Activated CD8-positive, alpha-beta memory T cell treated with anti-CD3 and anti-CD28 coated beads, Interleukin-2, amount 50 U/mL, for 24 hours (primary cell): ENCODE measurements around the gene PTDSS2.
"Not testable (repeated sequence)": the region's sequence is repeated elsewhere in the genome, so short reads cannot be mapped to it uniquely, and the experiment has no call there.

Experiments
- DNase-seq: peaks from one replicate; pipeline ENCODE4 v3.0.0-alpha.2; 2020; ENCODE audit errors: extremely low read depth

Gene PTDSS2

DNA sequence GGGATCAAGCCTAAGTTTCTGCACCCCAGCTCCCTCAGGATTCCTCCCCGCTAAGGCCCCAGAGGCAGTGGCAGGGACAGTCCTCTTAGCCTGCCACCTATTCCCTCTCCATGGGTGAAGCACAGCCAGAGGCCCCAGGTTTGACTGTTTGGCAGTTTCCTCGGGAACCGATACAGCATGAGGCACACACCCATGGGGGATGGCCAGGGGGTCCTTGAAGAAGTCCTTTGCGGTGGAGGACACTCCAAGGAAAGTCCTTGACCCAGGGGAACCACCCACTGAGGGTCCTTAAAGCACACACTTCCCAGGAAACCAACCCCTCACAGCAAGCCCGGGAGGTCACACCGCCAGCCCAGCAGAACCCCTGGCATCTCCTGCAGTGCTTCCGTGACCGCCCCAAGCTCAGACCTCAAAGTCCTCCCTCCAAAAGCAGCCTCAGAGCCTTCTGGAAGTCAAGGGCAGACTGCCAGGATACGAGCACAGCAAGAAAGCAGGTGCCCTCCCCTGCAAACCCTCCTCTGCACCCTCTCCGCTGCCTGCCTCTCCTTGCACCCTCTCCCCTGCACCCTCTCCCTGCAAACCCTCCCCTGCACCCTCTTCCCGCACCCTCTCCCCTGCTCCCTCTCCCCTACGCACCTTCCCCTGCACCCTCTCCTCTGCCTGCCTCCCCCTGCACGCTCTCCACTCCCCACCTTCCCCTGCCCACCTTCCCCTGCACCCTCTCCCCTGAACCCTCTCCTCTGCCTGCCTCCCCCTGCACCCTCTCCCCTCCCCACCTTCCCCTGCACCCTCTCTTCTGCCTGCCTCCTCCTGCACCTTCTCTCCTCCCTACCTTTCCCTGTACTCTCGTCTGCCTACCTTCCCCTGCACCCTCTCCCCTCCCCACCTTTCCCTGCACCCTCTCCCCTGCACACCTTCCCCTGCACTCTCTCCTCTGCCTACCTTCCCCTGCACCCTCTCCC, 36.7 kb upstream of the PTDSS2 start:
- no peak for DNase-seq

DNA sequence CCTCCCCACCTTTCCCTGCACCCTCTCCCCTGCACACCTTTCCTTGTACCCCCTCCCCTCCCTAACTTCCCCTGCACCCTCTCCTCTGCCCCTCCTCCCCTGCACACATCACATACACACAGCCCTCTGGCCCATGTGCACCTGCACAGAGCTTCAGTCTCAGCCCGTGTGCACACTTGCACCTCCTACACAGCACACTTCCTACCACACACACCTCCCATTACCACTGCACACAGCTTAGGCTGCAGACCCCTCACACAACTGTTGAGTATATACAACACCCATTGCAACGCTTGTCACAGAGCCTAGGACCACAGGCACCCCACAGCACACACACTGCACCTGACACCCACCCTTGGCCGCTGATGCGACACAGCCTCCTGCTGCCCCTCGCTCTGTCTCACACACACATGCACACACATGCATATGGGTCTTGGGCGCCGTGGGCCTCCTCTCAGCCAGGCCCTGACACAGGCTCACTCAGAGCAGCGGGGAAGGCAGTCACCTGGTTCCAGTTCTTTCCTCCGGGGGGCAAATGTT, 35.7 kb upstream of the PTDSS2 start:
- DNase-seq = no peak

DNA sequence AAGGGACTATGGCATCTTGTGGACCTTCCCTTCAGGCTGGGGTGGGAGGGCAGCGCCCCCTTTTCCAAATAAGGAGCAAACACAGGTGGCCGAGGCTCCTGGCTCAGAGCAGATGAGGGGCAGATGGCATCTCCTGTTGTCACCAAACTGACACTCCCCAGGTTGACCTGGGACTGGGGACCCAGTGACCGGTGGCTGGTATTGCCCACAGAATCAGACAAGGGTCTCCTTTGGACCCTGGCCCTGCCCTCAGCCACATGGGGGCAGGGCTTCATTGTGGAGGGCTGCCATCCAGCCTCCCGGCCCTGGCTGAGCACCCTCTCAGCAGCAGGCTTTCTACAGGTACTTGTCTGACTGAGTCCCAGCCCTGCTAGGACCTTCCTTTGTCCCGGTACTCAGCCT, 34.4 kb upstream of the PTDSS2 start:
- no peak for DNase-seq

DNA sequence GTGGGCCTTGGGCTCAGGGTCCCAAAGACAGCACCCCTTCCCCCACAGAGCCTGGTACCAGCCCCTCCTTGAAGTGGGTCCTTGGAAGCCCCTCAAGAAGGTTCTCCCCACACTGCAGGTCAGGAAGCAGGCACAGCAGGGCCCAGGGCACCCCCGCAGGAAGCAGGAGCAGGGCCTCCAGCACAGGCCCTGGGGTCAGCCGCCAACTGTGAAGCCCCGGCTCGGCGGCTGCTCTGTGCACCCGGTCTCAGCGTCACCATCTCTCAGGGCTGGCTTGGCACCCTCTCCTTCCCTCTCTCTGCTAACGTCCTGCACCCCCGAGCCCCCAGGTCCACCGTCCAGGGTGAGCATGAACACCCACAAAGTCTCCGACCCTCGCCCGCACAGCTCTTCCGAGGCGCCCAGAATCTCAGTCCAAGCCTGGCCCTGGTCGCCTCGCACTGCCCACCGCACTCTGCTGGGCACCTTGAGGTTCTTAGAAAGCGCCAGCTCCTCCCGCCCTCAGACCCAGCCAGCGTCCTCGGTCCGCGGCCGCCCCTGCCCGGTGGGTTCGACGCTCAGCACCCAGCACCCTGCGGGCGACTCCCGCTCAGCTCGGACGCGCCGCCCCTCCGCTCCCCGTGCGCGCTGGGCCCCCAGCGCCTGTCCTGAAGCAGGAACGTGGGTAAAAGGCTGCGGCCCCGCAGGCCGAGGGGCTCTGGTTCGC, 33.9 kb upstream of the PTDSS2 start:
- DNase-seq = no peak

DNA sequence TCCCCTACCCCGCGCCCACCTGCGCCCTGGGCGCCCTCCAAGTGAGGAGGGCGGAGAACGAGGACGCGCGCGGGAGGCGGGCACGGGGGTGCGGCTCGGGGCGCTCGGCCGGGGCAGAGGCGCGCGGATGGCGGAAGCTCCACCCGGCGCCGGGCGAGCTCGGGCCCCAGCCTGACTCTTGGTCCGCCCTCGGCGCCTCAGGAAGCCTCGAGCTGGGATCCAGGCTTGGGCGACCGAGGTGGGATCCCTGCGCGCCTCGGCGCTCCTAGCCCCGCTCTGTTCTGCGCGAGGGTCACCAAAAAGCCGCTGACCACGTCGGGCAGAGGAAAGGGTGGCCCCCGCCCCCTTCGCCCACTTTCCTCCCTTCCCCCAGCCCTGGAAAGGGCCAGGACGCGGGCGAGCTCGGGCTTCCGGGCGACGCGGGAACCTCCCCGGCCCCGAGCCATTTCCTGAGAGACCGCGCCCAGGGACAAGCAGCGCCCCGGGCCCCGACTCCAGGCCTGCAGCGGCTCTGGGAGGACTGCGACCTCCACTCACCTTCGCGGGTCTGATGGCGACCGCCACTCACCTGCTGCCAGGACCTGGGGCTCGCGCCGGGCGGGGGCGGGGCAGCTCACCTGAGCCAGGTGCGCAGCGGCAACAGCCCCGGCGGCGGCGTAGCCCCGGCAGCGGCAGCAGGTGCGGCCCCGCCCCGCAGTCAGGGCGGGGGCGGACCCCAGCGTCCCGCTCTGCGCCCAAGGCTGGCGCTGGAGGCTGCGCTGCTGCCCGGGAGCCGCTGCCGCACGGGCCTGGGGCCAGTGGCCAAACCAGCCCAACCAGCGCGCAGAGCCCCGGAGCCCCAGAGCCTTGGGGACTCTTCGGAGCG, 33.1 kb upstream of the PTDSS2 start:
- DNase-seq = no peak

DNA sequence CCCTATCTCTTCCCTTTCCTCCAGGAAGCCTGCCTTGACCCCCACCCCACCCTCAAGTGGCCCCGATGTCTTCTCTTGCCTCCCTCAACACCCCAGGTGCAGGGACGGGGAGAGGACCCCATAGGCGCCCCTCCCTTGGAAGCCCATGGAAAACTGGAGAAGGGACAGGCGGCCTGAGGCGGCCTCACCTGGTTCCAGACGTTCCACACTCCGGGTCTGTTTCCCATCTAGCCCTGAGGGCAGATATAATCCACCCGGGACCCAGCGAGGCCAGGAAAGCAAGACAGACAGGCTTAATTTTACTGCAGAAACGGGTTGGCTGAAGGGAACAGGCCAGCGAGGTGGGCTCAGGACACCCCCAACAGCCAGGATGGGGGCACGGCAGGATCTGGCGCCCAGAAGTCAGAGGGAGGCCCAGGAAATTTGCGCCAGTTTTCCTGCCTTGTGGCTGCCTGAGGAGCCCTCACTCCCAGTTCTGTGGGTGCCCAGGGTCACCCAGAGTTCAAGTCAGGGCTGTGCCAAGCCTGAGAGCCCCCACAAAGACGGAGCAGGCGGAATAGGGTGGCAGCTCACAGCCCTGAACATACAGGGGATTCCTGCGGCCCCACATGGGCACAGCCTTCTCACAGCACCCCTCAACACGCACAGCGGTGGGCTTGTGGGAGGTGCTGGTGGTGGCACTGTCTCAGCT, 32.3 kb upstream of the PTDSS2 start:
- DNase-seq = no peak

DNA sequence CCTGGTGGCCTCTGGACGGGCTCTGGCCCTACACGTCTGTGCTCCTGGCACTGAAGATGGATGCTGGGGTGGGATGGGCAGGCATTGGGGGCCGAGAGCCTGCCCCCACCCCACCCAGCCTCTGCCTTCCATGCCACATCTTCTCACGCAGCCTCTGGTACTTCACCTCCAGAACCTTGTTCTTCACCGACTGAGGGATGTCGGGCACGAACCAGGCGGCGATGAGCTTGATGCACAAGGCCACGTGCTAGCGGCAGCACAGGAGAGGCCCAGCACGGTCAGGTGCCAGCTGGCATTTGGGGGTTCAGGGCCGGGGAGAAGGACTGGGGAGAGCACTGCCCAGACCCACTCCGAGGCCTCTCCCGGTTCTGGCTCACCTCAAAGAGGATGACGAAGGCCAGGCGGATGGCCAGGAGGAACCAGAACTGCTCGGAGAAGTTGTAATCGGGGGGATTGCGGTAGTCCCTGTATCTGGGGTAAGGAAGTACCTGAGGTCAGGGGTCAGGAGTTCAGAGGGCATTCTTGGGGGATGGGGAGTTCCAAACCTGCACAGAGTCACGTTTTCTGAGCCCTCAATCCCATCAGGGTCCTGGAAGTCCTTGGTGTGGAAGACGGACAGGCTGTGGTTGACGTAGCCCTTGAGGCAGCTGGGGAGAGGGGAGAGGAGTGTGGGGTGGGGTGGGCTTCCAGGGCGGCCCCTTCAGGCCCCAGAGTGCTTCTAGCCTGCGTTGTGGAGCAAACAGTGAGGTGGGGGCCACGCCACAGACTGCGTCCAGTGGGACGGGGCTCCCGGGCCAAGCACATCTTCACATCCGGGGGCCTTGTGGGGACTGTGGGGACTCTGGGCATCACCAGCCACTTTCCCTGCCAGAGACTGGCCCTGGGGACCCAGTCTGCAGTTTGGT, 31.5 kb upstream of the PTDSS2 start:
- DNase-seq = no peak

DNA sequence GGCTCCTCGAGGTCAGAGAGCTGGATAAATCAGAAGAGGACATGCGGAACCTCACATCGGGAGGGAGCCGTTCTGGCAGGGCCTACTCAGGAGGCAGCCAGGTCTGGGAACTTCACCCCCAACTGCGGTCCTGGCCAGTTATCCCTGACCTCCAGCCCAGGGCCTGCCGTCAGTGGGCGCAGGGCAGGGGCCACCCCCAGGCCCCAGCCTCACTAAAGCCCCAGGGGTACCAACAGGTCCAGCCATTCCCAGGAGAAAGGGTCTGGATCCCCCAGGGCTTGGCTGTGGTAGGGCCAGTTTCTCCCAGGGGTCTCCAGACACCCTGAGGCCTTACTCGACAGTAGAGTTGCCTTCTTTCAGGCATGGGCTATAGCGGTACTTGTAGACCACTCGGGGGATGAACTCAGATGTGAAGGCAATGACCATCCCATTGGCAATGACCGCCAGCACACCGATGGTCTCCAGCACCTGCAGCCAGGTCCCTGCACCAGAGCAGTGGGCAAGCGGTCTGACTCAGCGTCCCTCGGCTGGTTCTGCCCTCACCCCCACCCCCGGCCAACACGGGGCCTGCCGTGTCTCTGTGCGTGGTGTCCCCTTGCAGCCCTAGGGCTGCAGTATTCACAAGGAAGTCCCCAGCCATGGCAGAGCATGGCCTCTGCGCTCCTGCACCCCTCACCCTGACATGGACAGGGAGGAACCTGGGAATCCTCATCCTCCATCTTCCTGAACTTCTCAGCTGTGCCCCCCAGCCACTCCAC, 30.7 kb upstream of the PTDSS2 start:
- DNase-seq = no peak

DNA sequence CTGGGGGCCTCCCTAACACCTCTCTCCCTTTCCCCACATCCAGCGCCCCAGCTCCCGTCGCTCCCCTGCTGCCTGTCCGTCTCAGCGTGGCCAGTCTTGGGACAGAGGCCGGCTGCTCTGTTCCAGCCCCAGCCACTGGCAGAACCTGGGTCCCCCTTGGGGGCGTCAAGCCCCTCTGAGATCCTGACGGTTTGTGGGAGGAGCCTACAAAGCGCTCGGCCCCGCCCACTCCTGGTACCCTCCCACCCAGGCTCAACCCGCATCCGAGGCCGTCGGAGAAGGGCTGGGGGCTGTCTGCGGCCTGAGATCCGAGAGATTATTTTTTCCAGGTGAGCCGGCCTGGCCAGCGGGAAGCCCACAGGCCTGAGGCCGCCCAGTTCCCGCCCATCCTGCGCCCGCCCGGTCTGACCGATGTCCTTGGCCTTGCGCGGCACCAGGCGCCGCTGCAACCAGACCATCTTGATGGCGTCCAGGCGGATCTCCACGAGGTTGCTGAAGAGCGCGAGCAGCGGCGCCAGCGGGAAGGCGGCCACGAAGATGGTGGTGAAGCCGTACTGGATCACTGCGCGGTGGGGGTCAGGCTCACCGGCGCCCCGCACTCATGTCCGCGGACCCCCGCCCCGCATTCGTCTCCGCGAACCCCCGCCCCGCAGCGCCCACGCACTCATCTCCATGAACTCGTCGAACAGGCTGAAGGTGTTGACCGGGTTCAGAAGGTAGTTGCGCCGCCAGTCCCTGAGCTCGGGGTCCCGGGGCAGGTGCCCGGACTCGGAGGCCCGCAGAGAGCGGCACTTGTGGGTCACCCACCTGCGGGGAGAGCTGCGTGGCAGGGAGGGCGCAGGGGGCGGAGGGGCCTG, 29.8 kb upstream of the PTDSS2 start:
- no peak for DNase-seq

DNA sequence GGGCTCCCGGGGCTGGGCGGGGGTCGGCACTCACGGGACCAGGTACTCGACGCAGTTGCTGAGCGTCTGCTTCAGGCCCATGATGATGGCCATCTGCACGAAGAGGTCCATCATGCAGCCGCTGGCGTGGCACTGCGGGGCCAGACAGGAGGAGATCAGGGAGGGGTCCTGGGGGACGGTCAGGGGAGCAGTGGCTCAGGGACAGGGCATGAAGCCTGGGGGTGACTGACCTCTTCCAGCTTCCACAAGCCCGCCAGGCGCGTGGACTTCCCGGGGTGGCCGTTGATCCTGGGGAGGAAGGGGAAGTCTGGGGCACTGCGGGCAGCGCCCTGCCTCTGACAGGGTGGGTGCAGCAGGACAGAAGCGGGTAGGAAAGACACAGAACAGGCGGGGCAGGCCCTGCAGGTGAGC, 29.2 kb upstream of the PTDSS2 start:
- no peak for DNase-seq

DNA sequence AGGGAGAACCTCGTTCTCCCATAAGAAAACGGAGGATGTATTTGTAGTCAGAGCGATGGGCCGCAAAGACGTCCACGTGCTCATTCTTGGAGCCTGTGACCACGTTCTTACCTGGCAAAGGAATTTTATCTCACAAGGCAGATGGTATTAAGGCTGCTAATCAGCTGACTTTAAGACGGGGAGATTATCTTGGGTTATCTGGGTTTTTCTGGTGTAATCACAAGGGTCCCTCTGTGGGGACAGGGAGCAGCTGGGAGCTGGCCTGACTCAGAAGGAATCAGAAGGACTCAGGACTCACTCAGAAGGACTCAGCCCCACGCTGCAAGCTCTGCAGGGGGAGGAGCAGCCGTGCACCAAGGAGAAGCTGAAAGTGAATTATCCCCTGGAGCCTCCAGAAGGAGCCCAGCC, 27.8 kb upstream of the PTDSS2 start:
- DNase-seq = no peak

DNA sequence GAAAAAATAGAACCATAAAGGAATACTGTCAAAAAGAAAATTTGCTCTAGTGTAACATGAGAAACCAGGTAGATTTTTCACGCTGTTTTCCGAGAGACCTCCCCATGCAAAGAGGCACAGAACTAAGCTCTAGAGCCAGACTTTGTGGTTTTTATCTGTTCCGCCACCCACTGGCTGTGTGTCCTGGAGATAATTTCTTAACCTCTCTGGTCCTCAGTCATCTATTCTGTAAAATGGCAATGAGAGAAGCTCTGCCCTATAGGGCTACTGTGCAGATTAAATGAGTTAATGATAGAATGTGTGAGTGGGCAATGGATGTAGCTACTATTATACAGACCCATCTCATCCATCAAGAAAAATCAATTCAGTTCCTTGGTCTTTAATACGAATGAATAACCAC, 25.8 kb upstream of the PTDSS2 start:
- DNase-seq = no peak

DNA sequence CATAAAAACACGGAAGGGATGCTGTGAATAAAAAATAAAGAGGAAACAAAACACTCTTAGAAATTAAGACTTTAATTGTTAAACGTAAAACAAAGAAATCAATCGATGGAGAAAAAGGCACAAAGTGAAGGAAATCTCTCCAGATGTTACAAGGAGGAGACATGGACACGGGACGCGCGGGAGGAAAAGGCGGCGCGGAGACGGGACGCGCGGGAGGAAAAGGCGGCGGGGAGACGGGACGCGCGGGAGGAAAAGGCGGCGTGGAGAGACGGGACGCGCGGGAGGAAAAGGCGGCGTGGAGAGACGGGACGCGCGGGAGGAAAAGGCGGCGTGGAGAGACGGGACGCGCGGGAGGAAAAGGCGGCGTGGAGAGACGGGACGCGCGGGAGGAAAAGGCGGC, 25.3 kb upstream of the PTDSS2 start:
- not testable (repeated sequence) for DNase-seq

DNA sequence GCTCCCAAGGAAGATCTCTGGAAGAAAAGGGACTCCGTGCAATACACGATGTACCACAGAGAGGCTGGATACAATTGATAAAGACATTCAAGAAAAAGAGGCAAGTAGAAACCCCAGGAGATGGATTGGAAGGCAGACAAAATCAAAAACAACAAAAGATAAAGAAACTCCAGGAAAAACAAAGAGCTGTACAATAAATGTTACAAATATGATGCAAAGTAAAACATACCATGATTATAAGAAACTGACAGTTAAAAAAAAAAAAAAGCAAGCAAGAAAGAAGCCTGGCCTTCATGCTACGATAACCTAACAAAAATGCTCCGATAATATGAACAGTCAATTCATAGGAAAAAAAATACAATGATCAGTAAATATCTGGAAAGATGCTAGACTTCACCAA, 24.8 kb upstream of the PTDSS2 start:
- no peak for DNase-seq

DNA sequence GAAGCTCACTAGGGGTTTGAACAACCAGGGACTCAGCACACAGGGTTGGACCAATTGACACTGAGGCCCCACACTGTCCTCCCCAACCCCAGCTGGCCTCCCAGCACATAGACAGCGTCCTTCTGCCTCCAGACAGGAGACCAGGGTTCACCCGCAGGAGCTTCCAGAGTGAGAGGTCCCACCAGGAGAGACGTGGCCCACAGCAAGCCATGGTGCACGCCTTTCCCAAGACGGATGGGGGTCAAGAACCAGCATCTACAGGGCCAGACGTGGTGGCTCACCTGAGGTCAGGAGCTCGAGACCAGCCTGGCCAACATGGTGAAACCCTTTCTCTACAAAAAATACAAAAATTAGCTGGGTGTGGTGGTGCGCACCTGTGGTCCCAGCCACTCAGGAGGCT, 23.2 kb upstream of the PTDSS2 start:
- DNase-seq = no peak

DNA sequence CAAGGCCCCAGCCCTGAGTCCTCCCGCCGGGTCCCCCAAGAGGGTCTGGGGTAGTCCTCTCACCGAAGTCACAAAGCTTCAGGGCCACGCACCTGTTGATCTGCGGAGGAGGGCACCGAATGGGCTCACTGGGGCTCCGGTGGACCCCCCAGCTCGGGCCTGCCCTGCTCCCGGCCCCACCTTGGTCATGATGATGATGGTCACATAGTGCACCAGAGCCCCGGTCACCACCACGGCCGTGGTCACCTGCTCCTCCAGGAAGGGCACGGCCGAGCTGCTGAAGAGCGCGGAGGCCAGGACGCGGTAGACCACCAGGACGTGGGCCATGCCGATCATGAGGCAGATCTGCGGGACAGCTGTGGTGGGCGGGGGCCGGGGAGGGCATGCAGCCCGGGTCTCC, 21.8 kb upstream of the PTDSS2 start:
- no peak for DNase-seq

DNA sequence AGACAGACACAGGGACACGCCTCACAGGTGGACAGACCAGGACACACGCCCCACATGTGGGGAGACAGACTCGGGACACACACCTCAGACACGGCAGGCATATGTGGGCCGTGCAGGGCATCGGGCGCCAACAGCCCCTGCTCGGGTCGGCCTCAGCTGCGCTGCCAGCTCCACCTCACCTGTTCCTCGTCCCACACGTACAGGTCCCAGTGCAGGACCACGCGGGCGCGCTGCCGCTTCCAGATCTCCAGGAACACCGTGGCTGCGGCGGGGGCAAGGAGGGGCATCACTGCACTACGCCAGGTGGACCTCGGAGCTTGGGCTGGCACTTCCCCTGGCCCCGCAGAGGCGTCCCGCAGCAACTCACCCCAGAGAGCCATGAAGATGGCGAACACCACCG, 20.7 kb upstream of the PTDSS2 start:
- no peak for DNase-seq

DNA sequence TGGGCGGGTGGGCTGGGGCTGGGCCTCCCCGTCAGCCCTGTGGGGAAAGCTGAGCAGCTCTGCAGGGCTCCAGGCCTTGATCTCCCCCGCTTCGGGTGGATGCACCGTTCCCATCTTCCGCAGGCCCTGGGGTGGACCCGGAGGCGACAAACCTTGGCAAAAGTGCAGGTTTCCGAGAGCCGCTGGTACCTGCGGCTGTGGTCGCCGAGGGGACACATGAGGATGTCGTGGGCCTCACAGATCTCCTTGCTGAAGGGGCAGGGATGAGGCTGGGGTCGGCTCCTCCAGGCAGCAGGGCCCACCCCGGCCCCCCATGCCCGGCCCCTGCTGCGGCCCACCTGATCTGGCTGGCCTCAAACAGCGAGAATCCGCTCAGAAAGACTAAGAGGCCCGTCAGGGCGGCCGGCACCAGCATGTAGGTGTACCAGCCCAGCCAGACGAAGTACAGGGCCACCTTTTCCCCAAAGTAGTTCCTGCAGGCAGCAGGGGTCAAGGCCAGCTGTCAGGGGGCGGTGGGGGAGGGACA, 20.1 kb upstream of the PTDSS2 start:
- DNase-seq = no peak
